ENCODE data around the gene ANKRD40.

- TF ChIP-seq EZH2 (optimal IDR thresholded peaks at IDR 0.05; ENCODE audit: low read depth, low read length) (no peak), CTCF (IDR thresholded peaks at IDR 0.05; ENCODE audit: low read length) (no peak), EZH2phosphoT487 (IDR thresholded peaks at IDR 0.05; ENCODE audit: low read length) (no peak)
Measured at GRCh38 chr17:50749245-50749644, 41.5 kb upstream of the ANKRD40 start.

All from MM.1S (cell line).